K562 (cell line): ENCODE results near the gene PI4KA. TPM values are rescaled to one million over a fixed set of nuclear protein-coding genes. Genes with fewer than 3 reads are reported as not detected.
A peak's percentile ranks its signal among the peaks of the same experiment; 100 is the strongest.

Source experiments
- ATF1 ChIP-seq, 2 experiments: fragments of 450-650 bp in 1 of 2; IDR thresholded peaks; 2 replicates each; pipeline ENCODE4 v1.6.1; 2016; ENCODE audit warnings: missing compliant biosample characterization in 1 of 2, missing genetic modification characterization in 1 of 2
- CBFA2T3 ChIP-seq: fragments of 450-650 bp; IDR thresholded peaks from 2 replicates; pipeline ENCODE4 v1.6.1; 2017
- CCNT2 ChIP-seq: IDR thresholded peaks from 2 replicates; pipeline ENCODE4 v1.6.1; 2011; ENCODE audit warnings: borderline replicate concordance, low read depth, mild to moderate bottlenecking, moderate library complexity, mixed read lengths, low read length; ENCODE audit not compliant: insufficient read length; ENCODE audit errors: extremely low read depth
- DDX20 ChIP-seq: fragments of 450-650 bp; IDR thresholded peaks from 2 replicates; pipeline ENCODE4 v1.6.1; 2016; ENCODE audit warnings: missing genetic modification characterization, low read depth, mild to moderate bottlenecking, missing compliant biosample characterization, moderate library complexity
- ELF2 ChIP-seq: fragments of 250-450 bp; sonication (Bioruptor Pico); IDR thresholded peaks from 2 replicates; pipeline ENCODE4 v1.5.0; 2021; ENCODE audit warnings: mild to moderate bottlenecking
- EP400 ChIP-seq: fragments of 450-650 bp; IDR thresholded peaks from 2 replicates; pipeline ENCODE4 v1.6.1; 2017; ENCODE audit warnings: antibody characterized with exemption, mild to moderate bottlenecking, moderate library complexity
- FOS ChIP-seq: IDR thresholded peaks from 3 replicates; pipeline ENCODE4 v1.6.1; 2011; ENCODE audit not compliant: insufficient read length; ENCODE audit errors: extremely low read depth
- HEY1 ChIP-seq: fragments of 250-450 bp; sonication (Bioruptor Pico); IDR thresholded peaks from 2 replicates; pipeline ENCODE4 v1.5.0; 2020; ENCODE audit warnings: mild to moderate bottlenecking, moderate library complexity, borderline replicate concordance
- MAFG ChIP-seq: fragments of 450-650 bp; conservative IDR thresholded peaks from 2 replicates; pipeline ENCODE4 v1.6.1; 2016; ENCODE audit warnings: missing genetic modification characterization, missing compliant biosample characterization
- OTX1 ChIP-seq: fragments of 450-650 bp; formaldehyde crosslinking; IDR thresholded peaks from 2 replicates; pipeline ENCODE4 v1.4.0; 2022; ENCODE audit warnings: mild to moderate bottlenecking
- PPARD ChIP-seq: fragments of 250-450 bp; sonication (Bioruptor Pico); IDR thresholded peaks from 2 replicates; pipeline ENCODE4 v1.8.0; 2022; ENCODE audit warnings: inconsistent platforms, mild to moderate bottlenecking, moderate library complexity
- SRSF3 ChIP-seq: fragments of 200-400 bp; formaldehyde crosslinking; IDR thresholded peaks from 2 replicates; pipeline ENCODE4 v1.6.1; 2016; ENCODE audit warnings: mild to moderate bottlenecking, low read length, moderate library complexity; ENCODE audit not compliant: insufficient read depth
- TSC22D4 ChIP-seq: fragments of 450-650 bp; IDR thresholded peaks from 2 replicates; pipeline ENCODE4 v1.6.1; 2016; ENCODE audit warnings: missing genetic modification characterization, missing biosample characterization, control low read depth
- ZBTB34 ChIP-seq: fragments of 250-450 bp; sonication (Bioruptor Pico); IDR thresholded peaks from 2 replicates; pipeline ENCODE4 v1.8.0; 2021; ENCODE audit warnings: mild to moderate bottlenecking, moderate library complexity
- ZBTB8A ChIP-seq: fragments of 450-650 bp; IDR thresholded peaks from 2 replicates; pipeline ENCODE4 v1.6.1; 2018; ENCODE audit warnings: mild to moderate bottlenecking, moderate library complexity; ENCODE audit not compliant: partially characterized antibody
- ZFP1 ChIP-seq: fragments of 450-650 bp; formaldehyde crosslinking; IDR thresholded peaks from 2 replicates; pipeline ENCODE4 v1.4.0; 2020; ENCODE audit warnings: mild to moderate bottlenecking, mixed read lengths
- ZNF398 ChIP-seq: fragments of 250-450 bp; sonication (Bioruptor Pico); IDR thresholded peaks from 2 replicates; pipeline ENCODE4 v1.8.0; 2021; ENCODE audit warnings: moderate library complexity, mild to moderate bottlenecking, inconsistent platforms
- ZNF707 ChIP-seq: fragments of 250-450 bp; sonication (Bioruptor Pico); conservative IDR thresholded peaks from 2 replicates; pipeline ENCODE4 v1.8.0; 2022; ENCODE audit warnings: inconsistent platforms, mild to moderate bottlenecking, moderate library complexity
- ZNF740 ChIP-seq, 3 experiments: fragments of 200-800 bp in 1 of 3; sonication (Bioruptor generic) in 1 of 3; sonication (generic) in 1 of 3; formaldehyde crosslinking in 1 of 3; IDR thresholded peaks; 2 replicates each; pipeline versions ENCODE4 v1.6.1 to v1.8.0; 2016 to 2022; ENCODE audit warnings: mild to moderate bottlenecking in 2 of 3, missing compliant biosample characterization in 2 of 3, missing genetic modification characterization in 2 of 3, missing genetic modification reagents in 1 of 3
- ZZZ3 ChIP-seq: fragments of 450-650 bp; IDR thresholded peaks from 2 replicates; pipeline ENCODE4 v1.6.1; 2016; ENCODE audit warnings: antibody characterized with exemption, mild to moderate bottlenecking, moderate library complexity
- polyA plus RNA-seq, 8 experiments: library from polyadenylated mRNA; depleted of rRNA in 4 of 8; stranded (reverse) in 5 of 8; unstranded in 3 of 8; fragments of >200 nt; fragmentation: Nextera tagmentation in 2 of 8; fragmentation: Illumina TruSeq in 1 of 8; extraction: Ambion mirVana in 2 of 8; extraction: Trizol in 1 of 8; gene quantifications; 2 replicates each; pipeline versions ENCODE4 v1.2.1 to v1.2.3, GENCODE V29; 2011 to 2014; ENCODE audit warnings: inconsistent platforms in 1 of 8, missing spikeins in 1 of 8
- total RNA-seq, 7 experiments: library from RNA; depleted of rRNA in 6 of 7; stranded (reverse); fragments of >200 nt in 6 of 7; fragmentation: Illumina TruSeq in 2 of 7; extraction: Trizol in 2 of 7; gene quantifications; 2 replicates each; pipeline versions ENCODE4 v1.2.1 to v1.2.3, GENCODE V29; 2011 to 2021; ENCODE audit warnings: low replicate concordance in 1 of 7

PI4KA gene
- total and polyA plus RNA-seq, 9 of the 15 experiments (the other 6 are each of a cell fraction or from before 2014, with no cell fraction given) = 7.3 to 187 (median 84.7) TPM

DNA sequence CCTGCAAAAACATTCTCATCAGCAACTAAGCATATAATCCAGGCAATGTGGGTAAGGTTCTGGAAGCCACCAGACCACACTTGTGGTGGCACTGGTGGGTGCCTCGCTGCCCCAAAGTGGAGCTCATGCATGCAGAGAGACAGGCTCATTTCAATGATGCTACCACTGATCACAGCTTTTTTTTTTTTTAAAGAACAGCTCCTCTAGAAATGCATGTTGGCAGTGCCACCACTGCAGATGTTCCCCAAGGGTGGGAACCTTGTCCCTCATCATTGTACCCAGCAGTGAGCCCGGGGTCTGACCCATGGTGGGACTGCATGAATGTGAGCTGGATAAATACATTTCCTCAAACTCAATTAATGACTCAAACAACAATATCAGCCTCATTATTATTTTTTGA is 115.8 kb downstream of the PI4KA start (continued):
- TF ChIP-seq PPARD (CRISPR knock-in tag) (peak; percentile 46; the same call in 1 of the 2 replicates), MAFG (tag) (no peak), ZBTB8A (no peak), FOS (no peak), ATF1 (CRISPR knock-in tag; IDR thresholded peaks at IDR 0.05) (no peak), ATF1 (tag; IDR thresholded peaks at IDR 0.05) (no peak), ZFP1 (CRISPR knock-in tag) (0 out of 2 replicates have a peak, but pooled peaks have one; percentile 24), ZNF740 (CRISPR knock-in tag; IDR thresholded peaks at IDR 0.05) (no peak), ZNF740 (tag; IDR thresholded peaks at IDR 0.05) (no peak), CCNT2 (no peak), ZZZ3 (no peak), ELF2 (CRISPR knock-in tag) (no peak), ZNF707 (CRISPR knock-in tag) (peak; percentile 64; the same call in 1 of the 2 replicates), CBFA2T3 (no peak), ZBTB34 (CRISPR knock-in tag) (no peak), HEY1 (CRISPR knock-in tag) (no peak), DDX20 (no peak), OTX1 (CRISPR knock-in tag) (0 out of 2 replicates have a peak, but pooled peaks have one; percentile 47), SRSF3 (no peak), ZNF398 (no peak), EP400 (no peak), TSC22D4 (tag) (0 out of 2 replicates have a peak, but pooled peaks have one; percentile 22)
